Sigmoid colon (tissue), 4 donors: Measurements from ENCODE around the gene COQ8A.

Source experiments
- CTCF ChIP-seq, 4 experiments: fragments of 450-650 bp in 3 of 4; fragments of 200-600 bp in 1 of 4; IDR thresholded peaks; one replicate each; pipeline ENCODE4 v1.5.1; 2016 to 2019; ENCODE audit warnings: antibody characterized with exemption in 4 of 4, mild to moderate bottlenecking in 3 of 4, moderate library complexity in 2 of 4
- POLR2A ChIP-seq, 2 donors: fragments of 450-650 bp; IDR thresholded peaks; one replicate each; pipeline ENCODE4 v1.6.1; 2016; ENCODE audit warnings: antibody characterized with exemption in 2 of 2, mild to moderate bottlenecking in 2 of 2, moderate library complexity in 2 of 2
- POLR2AphosphoS5 ChIP-seq, 4 donors: sonication (generic); formaldehyde crosslinking; IDR thresholded peaks; one replicate each; pipeline ENCODE4 v1.6.1; 2017; ENCODE audit warnings: antibody characterized with exemption in 4 of 4

GRCh38 chr1:226894826-226895225 lies 45.3 kb upstream of the COQ8A start:
- TF ChIP-seq CTCF (IDR thresholded peaks at IDR 0.05) (no peak), POLR2AphosphoS5 (IDR thresholded peaks at IDR 0.05) (no peak), POLR2A (IDR thresholded peaks at IDR 0.05) (no peak)
